ENCODE data around the gene TBRG4.
"Not testable (repeated sequence)": the region's sequence is repeated elsewhere in the genome, so short reads cannot be mapped to it uniquely, and the experiment has no call there.

Gene TBRG4

GRCh38 chr7:45114926-45115325 lies 3.4 kb upstream of the TBRG4 start:
- no peak for DNase-seq

GRCh38 chr7:45114257-45114656 lies 2.8 kb upstream of the TBRG4 start:
- not testable (repeated sequence) for DNase-seq

GRCh38 chr7:45112648-45113047 lies 1.2 kb upstream of the TBRG4 start:
- DNase-seq = no peak

- DNase-seq = no peak
Measured at GRCh38 chr7:45108863-45109262, 2.6 kb downstream of the TBRG4 start.

- DNase-seq = no peak
Measured at GRCh38 chr7:45107356-45107755, 4.1 kb downstream of the TBRG4 start.

GRCh38 chr7:45106820-45107219 lies 4.7 kb downstream of the TBRG4 start:
- no peak for DNase-seq

- DNase-seq = no peak
Measured at GRCh38 chr7:45105588-45106188, 5.8 kb downstream of the TBRG4 start.

GRCh38 chr7:45104844-45105587 lies 6.5 kb downstream of the TBRG4 start:
- DNase-seq = no peak

- no peak for DNase-seq
Measured at GRCh38 chr7:45103958-45104843, 7.3 kb downstream of the TBRG4 start.

- no peak for DNase-seq
Measured at GRCh38 chr7:45102785-45103712, 8.4 kb downstream of the TBRG4 start.

GRCh38 chr7:45101748-45102147 lies 9.7 kb downstream of the TBRG4 start:
- DNase-seq = no peak

- no peak for DNase-seq
Measured at GRCh38 chr7:45100761-45101480, 10.6 kb downstream of the TBRG4 start.

GRCh38 chr7:45099891-45100760 lies 11.4 kb downstream of the TBRG4 start:
- no peak for DNase-seq

GRCh38 chr7:45098983-45099839 lies 12.3 kb downstream of the TBRG4 start:
- DNase-seq = no peak

- no peak for DNase-seq
Measured at GRCh38 chr7:45092931-45093235, 18.6 kb downstream of the TBRG4 start.

GRCh38 chr7:45092100-45092930 lies 19.2 kb downstream of the TBRG4 start:
- DNase-seq = no peak

GRCh38 chr7:45089341-45089891 lies 22.1 kb downstream of the TBRG4 start:
- peak; percentile 9 for DNase-seq

- DNase-seq = no peak
Measured at GRCh38 chr7:45088821-45089340, 22.6 kb downstream of the TBRG4 start, which contains the start of gene NACAD. NACAD (minus strand) TSS chr7:45088969; CDS start chr7:45088894, 75 bp downstream.
